Tibial artery (tissue), 4 donors: ENCODE data around the gene PIK3R4.

Source experiments
- DNase-seq, 2 donors: peaks; one replicate each; pipeline ENCODE4 v3.0.0-alpha.2; 2019
- H3K27ac ChIP-seq, 2 donors: fragments of 200-600 bp; sonication (generic) in 1 of 2; 1 replicate in 1 of 2; 2 replicates in 1 of 2; pipeline ENCODE4 v1.5.1; 2018 to 2019; ENCODE audit warnings: mild to moderate bottlenecking in 1 of 2
- H3K27me3 ChIP-seq, 2 donors: fragments of 200-600 bp; sonication (generic) in 1 of 2; one replicate each; pipeline versions ENCODE4 v1.5.1 to v1.6.0; 2016 to 2019
- H3K36me3 ChIP-seq, 3 donors: fragments of 200-600 bp; sonication (generic) in 2 of 3; one replicate each; pipeline ENCODE4 v1.5.1; 2016 to 2019; ENCODE audit warnings: mild to moderate bottlenecking in 2 of 3
- H3K4me1 ChIP-seq, 4 donors: fragments of 200-600 bp; sonication (generic) in 2 of 4; 1 replicate in 3 of 4; 2 replicates in 1 of 4; pipeline ENCODE4 v1.5.1; 2016 to 2019
- H3K4me3 ChIP-seq, 2 donors: fragments of 200-600 bp; sonication (generic) in 1 of 2; 1 replicate in 1 of 2; 2 replicates in 1 of 2; pipeline ENCODE4 v1.5.1; 2018 to 2019; ENCODE audit warnings: mild to moderate bottlenecking in 2 of 2
- H3K9me3 ChIP-seq, 3 donors: fragments of 200-600 bp; sonication (generic) in 1 of 3; one replicate each; pipeline ENCODE4 v1.5.1; 2016 to 2019
- CTCF ChIP-seq, 2 experiments: fragments of 200-600 bp in 1 of 2; fragments of 450-650 bp in 1 of 2; IDR thresholded peaks; one replicate each; pipeline ENCODE4 v1.5.1; 2017 to 2019; ENCODE audit warnings: antibody characterized with exemption in 2 of 2, mild to moderate bottlenecking in 1 of 2, moderate library complexity in 1 of 2
- intact Hi-C: fragments of 100-400 bp; cut with DNase I; formaldehyde crosslinking; loops from one replicate; pipeline ENCODE4 v1.15.0; 2023; ENCODE audit warnings: low total_unique reads

The PIK3R4 gene

GRCh38 chr3:130786306-130786705 lies 39.7 kb upstream of the PIK3R4 start:
- intact Hi-C loops, result no loop called here
- no peaks in the 10 kb centered on the region for H3K27me3 ChIP-seq
- no peaks in the 10 kb centered on the region for H3K36me3 ChIP-seq
- no peak overlapping the region for H3K27ac ChIP-seq
- DNase-seq, result no peak
- H3K4me1 ChIP-seq, result no peaks in the 10 kb centered on the region
- no peak for TF ChIP-seq CTCF (IDR thresholded peaks at IDR 0.05)
- H3K9me3 ChIP-seq, result no peaks in the 10 kb centered on the region
- H3K4me3 ChIP-seq, result no peak overlapping the region

GRCh38 chr3:130783629-130784028 lies 37.0 kb upstream of the PIK3R4 start:
- H3K27me3 ChIP-seq, result no peaks in the 10 kb centered on the region
- H3K9me3 ChIP-seq, result no peaks in the 10 kb centered on the region
- no peak overlapping the region for H3K4me3 ChIP-seq
- H3K4me1 ChIP-seq, result no peaks in the 10 kb centered on the region
- no peak for TF ChIP-seq CTCF (IDR thresholded peaks at IDR 0.05)
- no peaks in the 10 kb centered on the region for H3K36me3 ChIP-seq
- no peak for DNase-seq
- H3K27ac ChIP-seq, result no peak overlapping the region
- intact Hi-C loops, result no loop called here

GRCh38 chr3:130779486-130779885 lies 32.9 kb upstream of the PIK3R4 start:
- Histone ChIP-seq H3K4me1 (no peaks in the 10 kb centered on the region), H3K36me3 (no peaks in the 10 kb centered on the region), H3K4me3 (no peak overlapping the region), H3K27me3 (no peaks in the 10 kb centered on the region), H3K9me3 (no peaks in the 10 kb centered on the region), H3K27ac (no peak overlapping the region)
- no peak for TF ChIP-seq CTCF (IDR thresholded peaks at IDR 0.05)
- DNase-seq, result no peak
- intact Hi-C loops, result no loop called here

- no peaks in the 10 kb centered on the region for H3K9me3 ChIP-seq
- H3K27ac ChIP-seq, result no peak overlapping the region
- H3K36me3 ChIP-seq, result no peaks in the 10 kb centered on the region
- no peaks in the 10 kb centered on the region for H3K27me3 ChIP-seq
- DNase-seq, result no peak
- no peak overlapping the region for H3K4me3 ChIP-seq
- intact Hi-C loops, result no loop called here
- no peaks in the 10 kb centered on the region for H3K4me1 ChIP-seq
- TF ChIP-seq CTCF (IDR thresholded peaks at IDR 0.05), result no peak
These were observed 32.4 kb upstream of the PIK3R4 start for GRCh38 chr3:130779031-130779430.

- Histone ChIP-seq H3K4me3 (no peak overlapping the region), H3K36me3 (no peaks in the 10 kb centered on the region), H3K9me3 (no peaks in the 10 kb centered on the region), H3K27me3 (no peaks in the 10 kb centered on the region), H3K4me1 (no peaks in the 10 kb centered on the region), H3K27ac (no peak overlapping the region)
- intact Hi-C loops, result no loop called here
- no peak for TF ChIP-seq CTCF (IDR thresholded peaks at IDR 0.05)
- no peak for DNase-seq
These were observed 26.7 kb upstream of the PIK3R4 start for GRCh38 chr3:130773366-130773765.

- H3K36me3 ChIP-seq, result no peaks in the 10 kb centered on the region
- no peak for DNase-seq
- no peaks in the 10 kb centered on the region for H3K4me1 ChIP-seq
- H3K9me3 ChIP-seq, result no peaks in the 10 kb centered on the region
- intact Hi-C loops, result no loop called here
- H3K27me3 ChIP-seq, result no peaks in the 10 kb centered on the region
- no peak overlapping the region for H3K4me3 ChIP-seq
- no peak for TF ChIP-seq CTCF (IDR thresholded peaks at IDR 0.05)
- no peak overlapping the region for H3K27ac ChIP-seq
These were observed 25.5 kb upstream of the PIK3R4 start for GRCh38 chr3:130772129-130772528.
